GM19467 (cell line): ENCODE data around the gene HEATR5B.
"Not testable (repeated sequence)": the region's sequence is repeated elsewhere in the genome, so short reads cannot be mapped to it uniquely, and the experiment has no call there.

ENCODE experiments used
- ATAC-seq: cut with Tn5 transposase; IDR thresholded peaks from one replicate; pipeline ENCODE4 v1.9.1; 2021; ENCODE audit warnings: mild to moderate bottlenecking, moderate library complexity; ENCODE audit not compliant: unreplicated experiment

HEATR5B gene

GRCh38 chr2:36951027-36951518 lies 133.1 kb downstream of the HEATR5B start:
- ATAC-seq, result no peak

DNA sequence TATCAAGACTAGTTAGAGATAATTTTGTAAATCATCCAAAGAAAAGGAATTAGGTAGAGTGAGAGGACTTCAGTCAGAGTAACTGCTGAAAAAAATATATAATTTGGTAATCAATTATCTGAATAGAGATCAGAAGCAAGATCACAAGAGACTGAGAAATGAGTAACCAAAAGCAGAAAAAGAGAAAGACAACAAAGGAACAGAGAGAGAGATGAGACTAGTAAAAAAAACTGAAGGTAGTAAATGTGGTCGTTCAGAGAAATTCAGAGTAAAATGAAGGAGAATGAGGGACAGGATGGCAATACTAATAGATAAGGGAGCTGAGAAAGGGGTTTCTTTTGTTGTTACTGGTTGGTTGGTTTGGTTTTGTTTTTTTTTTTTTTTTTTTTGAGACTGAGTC lies 134.3 kb downstream of the HEATR5B start:
- no peak for ATAC-seq

GRCh38 chr2:36945240-36945639 lies 138.9 kb downstream of the HEATR5B start:
- not testable (repeated sequence) for ATAC-seq

DNA sequence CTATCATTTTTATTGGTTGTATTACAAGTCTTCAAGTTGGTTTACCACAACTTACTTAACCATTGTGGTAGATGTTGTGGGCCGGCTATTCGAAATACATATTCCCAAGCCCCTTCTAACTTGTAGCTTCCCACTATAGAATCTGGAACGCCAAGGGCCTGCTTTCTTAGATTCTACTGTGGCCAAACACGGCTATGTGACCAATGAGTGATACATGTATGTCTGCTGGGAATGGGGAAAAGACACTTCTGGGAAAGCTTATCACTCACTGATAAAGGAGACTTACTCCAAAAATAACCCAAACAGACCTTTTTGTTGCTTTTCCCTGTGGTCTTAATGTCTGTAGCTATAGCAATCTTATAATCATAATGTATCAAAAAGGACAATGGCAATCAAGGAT lies 142.3 kb downstream of the HEATR5B start:
- no peak for ATAC-seq

DNA sequence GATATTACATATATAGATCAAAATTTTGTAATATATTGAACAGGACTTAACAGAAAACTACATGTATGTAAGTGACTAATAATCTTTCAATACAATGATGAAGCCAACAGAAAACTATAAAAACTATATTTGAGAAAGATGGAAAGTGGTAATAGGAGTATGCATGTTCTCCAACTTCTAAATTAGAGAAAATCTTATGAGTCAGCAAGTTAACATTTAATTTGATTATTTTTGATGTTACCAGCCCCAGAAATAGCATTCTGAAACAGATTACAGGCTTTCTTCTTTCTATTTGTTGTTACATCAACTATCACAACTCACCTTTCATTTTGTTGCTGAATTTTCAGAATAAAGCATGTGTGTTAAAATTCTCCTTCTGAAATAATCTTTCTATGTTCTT lies 147.6 kb downstream of the HEATR5B start:
- not testable (repeated sequence) for ATAC-seq

- ATAC-seq, result not testable (repeated sequence)
Observed at GRCh38 chr2:36931688-36932087, 152.5 kb downstream of the HEATR5B start.
